HEK293T (cell line): ENCODE data around the gene INO80B.
A peak's percentile ranks its signal among the peaks of the same experiment; 100 is the strongest.

Experiments
- CTCF ChIA-PET: fragments of 350-600 bp; formaldehyde crosslinking; extraction: SDS; loops from one replicate; lab custom pipeline; 2021; ENCODE audit warnings: antibody characterized with exemption, inconsistent platforms; lab: Yijun Ruan, JAX
- POLR2A ChIA-PET: fragments of 350-600 bp; formaldehyde crosslinking; extraction: SDS; loops from one replicate; lab custom pipeline; 2020; ENCODE audit warnings: antibody characterized with exemption, inconsistent platforms; lab: Yijun Ruan, JAX
- DNase-seq: peaks from one replicate; pipeline ENCODE4 v3.0.0; 2012; ENCODE audit warnings: mixed read lengths; ENCODE audit errors: extremely low spot score
- ARNT ChIP-seq: fragments of 450-650 bp; IDR thresholded peaks from 2 replicates; pipeline ENCODE4 v1.6.1; 2017; ENCODE audit warnings: mild to moderate bottlenecking
- BHLHE40 ChIP-seq: fragments of 450-650 bp; IDR thresholded peaks from 2 replicates; pipeline ENCODE4 v1.6.1; 2016; ENCODE audit warnings: mild to moderate bottlenecking, moderate library complexity, borderline replicate concordance
- CTBP1 ChIP-seq: fragments of 450-650 bp; IDR thresholded peaks from 2 replicates; pipeline ENCODE4 v1.6.1; 2016; ENCODE audit warnings: borderline replicate concordance
- ELF4 ChIP-seq: fragments of 450-650 bp; IDR thresholded peaks from 2 replicates; pipeline ENCODE4 v1.6.1; 2017; ENCODE audit warnings: antibody characterized with exemption
- FOXA1 ChIP-seq: fragments of 450-650 bp; IDR thresholded peaks from 2 replicates; pipeline ENCODE4 v1.6.1; 2016; ENCODE audit warnings: mild to moderate bottlenecking
- FOXK2 ChIP-seq: fragments of 450-650 bp; IDR thresholded peaks from 2 replicates; pipeline ENCODE4 v1.6.1; 2016; ENCODE audit warnings: mild to moderate bottlenecking
- FOXM1 ChIP-seq: fragments of 450-650 bp; IDR thresholded peaks from 2 replicates; pipeline ENCODE4 v1.6.1; 2017; ENCODE audit warnings: mild to moderate bottlenecking, borderline replicate concordance
- HDGF ChIP-seq: fragments of 450-650 bp; IDR thresholded peaks from 2 replicates; pipeline ENCODE4 v1.6.1; 2017; ENCODE audit warnings: antibody characterized with exemption, borderline replicate concordance
- L3MBTL2 ChIP-seq: fragments of 450-650 bp; conservative IDR thresholded peaks from 2 replicates; pipeline ENCODE4 v1.6.1; 2016; ENCODE audit warnings: mild to moderate bottlenecking
- LEF1 ChIP-seq: fragments of 450-650 bp; IDR thresholded peaks from 2 replicates; pipeline ENCODE4 v1.6.1; 2017; ENCODE audit warnings: mild to moderate bottlenecking, borderline replicate concordance
- NFRKB ChIP-seq: fragments of 450-650 bp; IDR thresholded peaks from 2 replicates; pipeline ENCODE4 v1.6.1; 2016; ENCODE audit warnings: mild to moderate bottlenecking, moderate library complexity
- SP1 ChIP-seq: fragments of 450-650 bp; IDR thresholded peaks from 2 replicates; pipeline ENCODE4 v1.6.1; 2017
- SUZ12 ChIP-seq: fragments of 450-650 bp; IDR thresholded peaks from 2 replicates; pipeline ENCODE4 v1.6.1; 2016; ENCODE audit warnings: mild to moderate bottlenecking
- TARDBP ChIP-seq: fragments of 450-650 bp; IDR thresholded peaks from 2 replicates; pipeline ENCODE4 v1.6.1; 2016
- ZNF384 ChIP-seq: fragments of 450-650 bp; IDR thresholded peaks from 2 replicates; pipeline ENCODE4 v1.6.1; 2016
- TF ChIP-seq, protein P1 (sequence below): fragments of 450-650 bp; IDR thresholded peaks from 2 replicates; pipeline ENCODE4 v1.6.1; 2016

The INO80B gene

DNA sequence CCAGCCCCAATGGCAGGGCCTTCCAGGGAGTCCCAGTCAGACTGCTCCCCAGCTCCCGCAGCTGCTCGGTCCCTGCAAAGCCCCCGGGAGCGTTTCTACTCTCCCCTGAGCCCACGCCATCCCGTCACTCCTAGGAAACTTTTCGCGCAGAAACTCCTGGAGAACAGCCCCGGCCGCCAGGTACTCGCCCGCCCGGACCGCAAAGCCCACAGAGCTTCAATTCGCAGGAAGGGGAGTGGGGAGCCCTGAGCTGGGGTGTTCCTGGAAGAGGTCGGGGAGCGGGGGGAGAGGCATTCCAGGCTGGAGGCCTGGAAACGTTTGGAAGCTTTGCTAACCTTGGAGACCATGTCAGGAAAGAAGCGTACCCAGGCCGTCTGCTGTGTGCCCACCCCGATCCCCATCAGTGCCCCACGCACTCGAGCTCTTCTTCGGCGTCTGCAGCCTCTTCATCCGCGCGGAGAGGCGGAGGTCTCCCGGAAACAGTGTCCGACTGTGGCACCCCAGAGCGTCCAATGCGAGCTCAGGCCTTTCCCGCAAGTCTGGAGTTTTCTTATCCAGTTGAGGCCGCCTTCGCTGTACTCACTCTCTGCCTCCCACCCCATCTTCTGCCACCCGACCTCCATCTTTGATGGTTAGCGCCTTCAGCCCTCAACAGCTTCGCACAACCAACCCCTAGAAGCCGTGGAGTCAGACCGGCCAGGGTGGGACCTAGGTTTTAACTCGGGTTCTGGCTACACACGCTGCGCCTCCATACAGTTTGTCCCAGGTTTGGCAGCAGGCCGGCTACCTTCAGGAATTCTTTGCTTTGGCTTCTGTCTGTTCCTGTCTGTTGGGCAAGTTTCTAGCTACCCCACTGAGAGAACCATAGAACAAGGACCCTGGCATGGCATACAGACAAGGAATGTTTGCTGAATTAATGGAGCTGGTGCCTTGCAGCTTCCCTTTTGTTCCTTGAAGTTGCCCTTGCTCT is 48.9 kb downstream of the INO80B start:
- ChIA-PET CTCF (interaction anchor here (0.6 to 1.4 kb wide), 2 partner anchors 21 to 41 kb away, joined by 4 to 6 read pairs; partner anchors contain the start of genes CCDC142 and TTC31), POLR2A (interaction anchor here (0.8 to 1.5 kb wide), 5 partner anchors 10 to 45 kb away, joined by 3 to 6 read pairs (median 4); partner anchors contain the start of genes MRPL53, TTC31 and WBP1)
- TF ChIP-seq ELF4: no peak
- no peak for TF ChIP-seq FOXM1
- no peak for TF ChIP-seq ZNF384
- no peak for TF ChIP-seq SUZ12
- TF ChIP-seq ARNT: no peak
- no peak for TF ChIP-seq FOXK2
- no peak for TF ChIP-seq TARDBP
- no peak for TF ChIP-seq LEF1
- no peak for TF ChIP-seq NFRKB
- TF ChIP-seq, protein P1, sequence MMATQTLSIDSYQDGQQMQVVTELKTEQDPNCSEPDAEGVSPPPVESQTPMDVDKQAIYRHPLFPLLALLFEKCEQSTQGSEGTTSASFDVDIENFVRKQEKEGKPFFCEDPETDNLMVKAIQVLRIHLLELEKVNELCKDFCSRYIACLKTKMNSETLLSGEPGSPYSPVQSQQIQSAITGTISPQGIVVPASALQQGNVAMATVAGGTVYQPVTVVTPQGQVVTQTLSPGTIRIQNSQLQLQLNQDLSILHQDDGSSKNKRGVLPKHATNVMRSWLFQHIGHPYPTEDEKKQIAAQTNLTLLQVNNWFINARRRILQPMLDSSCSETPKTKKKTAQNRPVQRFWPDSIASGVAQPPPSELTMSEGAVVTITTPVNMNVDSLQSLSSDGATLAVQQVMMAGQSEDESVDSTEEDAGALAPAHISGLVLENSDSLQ: no peak
- TF ChIP-seq HDGF: no peak
- no peak for TF ChIP-seq L3MBTL2
- no peak for TF ChIP-seq FOXA1
- no peak for TF ChIP-seq BHLHE40
- no peak for TF ChIP-seq SP1
- TF ChIP-seq CTBP1: no peak
- no peak for DNase-seq

DNA sequence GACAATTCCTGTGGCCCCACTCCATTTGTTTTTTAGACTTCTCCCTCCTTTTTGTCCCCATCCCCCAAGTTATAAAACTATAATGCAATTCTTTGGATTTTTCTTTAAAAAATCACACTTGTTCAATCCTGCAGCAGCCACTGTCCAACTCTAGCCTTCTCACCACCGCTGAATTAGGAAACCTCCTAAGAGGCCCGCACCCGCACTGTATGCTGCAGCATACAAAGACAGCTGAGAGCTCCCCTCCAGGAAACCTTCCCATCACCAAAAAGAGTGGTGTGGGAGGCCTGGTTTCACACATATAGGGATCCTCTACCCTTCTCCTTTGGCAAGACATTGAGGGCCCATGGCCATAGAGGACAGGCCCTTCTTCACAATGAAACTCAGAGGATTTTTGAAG is 49.7 kb downstream of the INO80B start:
- ChIA-PET POLR2A (interaction anchor here (1.1 kb wide), 1 partner anchor 44 kb away, joined by 4 read pairs; no protein-coding TSS in a partner anchor), CTCF (interaction anchor here (0.6 kb wide), 1 partner anchor 40 kb away, joined by 4 read pairs; no protein-coding TSS in a partner anchor)
- DNase-seq: no peak
- TF ChIP-seq HDGF (no peak), FOXA1 (no peak), L3MBTL2 (no peak), ELF4 (no peak), CTBP1 (no peak), TARDBP (no peak), FOXM1 (no peak), ZNF384 (no peak)
- TF ChIP-seq, protein P1: no peak

- ChIA-PET CTCF (no interaction called here), POLR2A (interaction anchor here (6.4 kb wide), 1 partner anchor 23 kb away, joined by 70 read pairs; the partner anchor contains the start of genes AUP1, DQX1 and HTRA2)
Measured at GRCh38 chr2:74505448-74506246, 50.8 kb downstream of the INO80B start.

GRCh38 chr2:74507145-74507925 is 52.4 kb downstream of the INO80B start, which contains the start of gene PCGF1:
PCGF1 (minus strand) TSS chr2:74507695; CDS start chr2:74507668, 27 bp downstream.
- DNase-seq: peak; percentile 97
- ChIA-PET CTCF (interaction anchor here (0.6 to 1.5 kb wide), 2 partner anchors 25 to 52 kb away, joined by 3 read pairs; no protein-coding TSS in a partner anchor), POLR2A (interaction anchor here (1.0 to 6.4 kb wide), 18 partner anchors 9 to 116 kb away, joined by 3 to 70 read pairs (median 4); partner anchors contain the start of genes AUP1, CCDC142, DQX1 and HTRA2)
- TF ChIP-seq BHLHE40 (no peak), ELF4 (peak; percentile 87), TARDBP (no peak), FOXK2 (no peak), L3MBTL2 (peak; percentile 61), SP1 (no peak), FOXM1 (0 out of 2 replicates have a peak, but pooled peaks have one; percentile 33)

More at GRCh38 chr2:74505448-74506246, 50.8 kb downstream of the INO80B start:
- DNase-seq: no peak
- TF ChIP-seq FOXM1 (no peak), BHLHE40 (no peak), ZNF384 (no peak), NFRKB (no peak), TARDBP (no peak), FOXA1 (no peak), L3MBTL2 (no peak), SP1 (no peak), SUZ12 (no peak), HDGF (no peak), FOXK2 (no peak), ARNT (no peak), ELF4 (no peak), CTBP1 (no peak)
- TF ChIP-seq, protein P1: no peak
